SK-N-SH (cell line): ENCODE data around the gene CFAP43. TPM values are rescaled to one million over a fixed set of nuclear protein-coding genes. Genes with fewer than 3 reads are reported as not detected.

Experiments
- CTCF ChIA-PET: fragments of 300-600, 350-600 bp; formaldehyde crosslinking; extraction: SDS; loops from one replicate; lab custom pipeline; 2021; lab: Yijun Ruan, JAX
- POLR2A ChIA-PET: fragments of 350-600 bp; sonication (Branson Sonifier 250); formaldehyde crosslinking; extraction: SDS; loops from one replicate; lab custom pipeline; 2020; ENCODE audit warnings: antibody characterized with exemption, inconsistent platforms; lab: Yijun Ruan, JAX
- DNase-seq: peaks from one replicate; pipeline ENCODE4 v3.0.0; 2012
- H2AFZ ChIP-seq: fragments of 200-600 bp; sonication (generic); 2 replicates; pipeline ENCODE4 v1.8.1; 2016; ENCODE audit warnings: antibody characterized with exemption, mild to moderate bottlenecking, low read depth
- H3F3A ChIP-seq: fragments of 200-600 bp; sonication (generic); replicated peaks from 2 replicates; pipeline ENCODE3; 2016; ENCODE audit warnings: antibody characterized with exemption, mild to moderate bottlenecking; ENCODE audit not compliant: insufficient read depth
- H3K27ac ChIP-seq, 2 experiments: fragments of 200-500 bp in 1 of 2; fragments of 200-600 bp in 1 of 2; sonication (Bioruptor generic) in 1 of 2; sonication (generic), shearing (Covaris generic) in 1 of 2; 2 replicates each; pipeline versions ENCODE4 v1.5.1 to v1.6.1; 2014 to 2016; ENCODE audit warnings: low read depth in 2 of 2, inconsistent platforms in 1 of 2, low read length in 1 of 2, mild to moderate bottlenecking in 1 of 2, mixed read lengths in 1 of 2
- H3K27me3 ChIP-seq: fragments of 200-600 bp; sonication (generic), shearing (Covaris generic); 2 replicates; pipeline ENCODE4 v1.6.1; 2016; ENCODE audit warnings: mixed run types; ENCODE audit not compliant: insufficient read depth
- H3K36me3 ChIP-seq, 2 experiments: fragments of 200-500 bp in 1 of 2; fragments of 200-600 bp in 1 of 2; sonication (Bioruptor generic) in 1 of 2; sonication (generic) in 1 of 2; replicated peaks in 1 of 2; 2 replicates each; pipeline versions ENCODE3 to v1.5.1; 2014 to 2016; ENCODE audit warnings: low read length in 1 of 2, mild to moderate bottlenecking in 1 of 2; ENCODE audit not compliant: insufficient read depth in 2 of 2, control insufficient read depth in 1 of 2
- H3K4me1 ChIP-seq, 2 experiments: fragments of 200-500 bp in 1 of 2; fragments of 200-600 bp in 1 of 2; sonication (Bioruptor generic) in 1 of 2; sonication (generic), shearing (Covaris generic) in 1 of 2; 2 replicates each; pipeline versions ENCODE4 v1.5.1 to v1.6.1; 2014 to 2016; ENCODE audit warnings: low read depth in 1 of 2, low read length in 1 of 2, mixed run types in 1 of 2; ENCODE audit not compliant: insufficient read depth in 2 of 2, control insufficient read depth in 1 of 2
- H3K4me2 ChIP-seq: fragments of 200-600 bp; sonication (generic), shearing (Covaris generic); 2 replicates; pipeline ENCODE4 v1.6.1; 2017; ENCODE audit warnings: mixed run types
- H3K4me3 ChIP-seq, 2 experiments: fragments of 200-500 bp in 1 of 2; fragments of 200-600 bp in 1 of 2; sonication (Bioruptor generic) in 1 of 2; sonication (generic), shearing (Covaris generic) in 1 of 2; 2 replicates each; pipeline versions ENCODE4 v1.5.1 to v1.8.1; 2014 to 2016; ENCODE audit warnings: low read depth in 2 of 2, inconsistent platforms in 1 of 2, low read length in 1 of 2, mild to moderate bottlenecking in 1 of 2, mixed read lengths in 1 of 2, moderate library complexity in 1 of 2
- H3K79me2 ChIP-seq: fragments of 200-600 bp; sonication (generic); 2 replicates; pipeline ENCODE4 v1.8.1; 2017; ENCODE audit warnings: mild to moderate bottlenecking; ENCODE audit not compliant: insufficient read depth
- H3K9ac ChIP-seq: fragments of 200-600 bp; sonication (generic); 2 replicates; pipeline ENCODE4 v1.6.1; 2017; ENCODE audit warnings: mixed run types
- H3K9me2 ChIP-seq: fragments of 200-600 bp; sonication (generic); 2 replicates; pipeline ENCODE4 v1.6.1; 2017; ENCODE audit warnings: mixed run types
- H3K9me3 ChIP-seq: fragments of 200-600 bp; sonication (generic); 2 replicates; pipeline ENCODE4 v1.6.1; 2017; ENCODE audit warnings: mixed run types, mild to moderate bottlenecking, moderate library complexity
- H4K20me1 ChIP-seq: fragments of 200-600 bp; sonication (generic); 2 replicates; pipeline ENCODE4 v1.6.1; 2017; ENCODE audit warnings: mild to moderate bottlenecking, mixed run types; ENCODE audit not compliant: insufficient read depth
- CHD2 ChIP-seq: fragments of 150-350 bp; IDR thresholded peaks from 2 replicates; pipeline ENCODE4 v1.6.1; 2018; ENCODE audit warnings: low read length; ENCODE audit not compliant: partially characterized antibody
- EP300 ChIP-seq, 2 experiments: IDR thresholded peaks; 2 replicates each; pipeline versions ENCODE4 v1.4.0 to v1.6.1; 2012; ENCODE audit warnings: borderline replicate concordance in 1 of 2, low read depth in 1 of 2, low read length in 1 of 2
- EZH2phosphoT487 ChIP-seq: fragments of 200-600 bp; sonication (generic); IDR thresholded peaks from 2 replicates; pipeline ENCODE4 v1.6.1; 2017; ENCODE audit warnings: low read depth, mixed run types, mild to moderate bottlenecking, antibody characterized with exemption, moderate library complexity, borderline replicate concordance
- FOSL2 ChIP-seq: IDR thresholded peaks from 2 replicates; pipeline ENCODE4 v1.4.0; 2012; ENCODE audit warnings: low read depth, mild to moderate bottlenecking, moderate library complexity, borderline replicate concordance
- FOXJ3 ChIP-seq: sonication (generic); formaldehyde crosslinking; IDR thresholded peaks from 2 replicates; pipeline ENCODE4 v1.5.1; 2020; ENCODE audit warnings: mild to moderate bottlenecking, missing genetic modification reagents
- GABPA ChIP-seq: IDR thresholded peaks from 2 replicates; pipeline ENCODE4 v1.4.0; 2012; ENCODE audit warnings: low read depth, mild to moderate bottlenecking
- GATA2 ChIP-seq: sonication (generic); formaldehyde crosslinking; IDR thresholded peaks from 2 replicates; pipeline ENCODE4 v1.5.0; 2020; ENCODE audit warnings: mild to moderate bottlenecking, missing genetic modification reagents
- MAX ChIP-seq: IDR thresholded peaks from 2 replicates; pipeline ENCODE4 v1.4.0; 2012; ENCODE audit warnings: low read depth
- MEF2A ChIP-seq: IDR thresholded peaks from 2 replicates; pipeline ENCODE4 v1.4.0; 2012; ENCODE audit warnings: low read depth, borderline replicate concordance
- NFIC ChIP-seq: IDR thresholded peaks from 2 replicates; pipeline ENCODE4 v1.4.0; 2012; ENCODE audit warnings: borderline replicate concordance
- NRF1 ChIP-seq: IDR thresholded peaks from 2 replicates; pipeline ENCODE4 v1.6.1; 2012; ENCODE audit warnings: low read depth, mild to moderate bottlenecking, low read length
- RCOR1 ChIP-seq: fragments of 150-350 bp; IDR thresholded peaks from 2 replicates; pipeline ENCODE4 v1.6.1; 2017; ENCODE audit warnings: antibody characterized with exemption, low read length
- RXRA ChIP-seq: IDR thresholded peaks from 2 replicates; pipeline ENCODE4 v1.4.0; 2012; ENCODE audit warnings: low read depth, mild to moderate bottlenecking, borderline replicate concordance
- SMC3 ChIP-seq: IDR thresholded peaks from 2 replicates; pipeline ENCODE4 v1.6.1; 2012; ENCODE audit warnings: low read depth, low read length, improper control_type of control experiment
- TAF1 ChIP-seq: IDR thresholded peaks from 2 replicates; pipeline ENCODE4 v1.6.1; 2012; ENCODE audit warnings: low read depth, mild to moderate bottlenecking, low read length, moderate library complexity, borderline replicate concordance
- TEAD4 ChIP-seq: IDR thresholded peaks from 2 replicates; pipeline ENCODE4 v1.4.0; 2012; ENCODE audit warnings: mild to moderate bottlenecking, borderline replicate concordance; ENCODE audit not compliant: insufficient read depth
- USF1 ChIP-seq: IDR thresholded peaks from 2 replicates; pipeline ENCODE4 v1.4.0; 2012; ENCODE audit warnings: low read depth, borderline replicate concordance
- USF2 ChIP-seq: fragments of 150-350 bp; IDR thresholded peaks from 2 replicates; pipeline ENCODE4 v1.6.1; 2017; ENCODE audit warnings: antibody characterized with exemption, low read length, low read depth, borderline replicate concordance
- ZBTB33 ChIP-seq: IDR thresholded peaks from 2 replicates; pipeline ENCODE4 v1.4.0; 2012; ENCODE audit warnings: low read depth, borderline replicate concordance
- WGBS: methylation state at CpG from one replicate; pipeline ENCODE4 v1.1.6; 2017; ENCODE audit warnings: low lambda C conversion rate; 5-methylcytosine and 5-hydroxymethylcytosine counted together
- polyA plus RNA-seq, 3 experiments: library from polyadenylated mRNA; depleted of rRNA; stranded (reverse); fragments of >200 nt; gene quantifications; 2 replicates each; pipeline ENCODE4 v1.2.3, GENCODE V29; 2012

CFAP43 gene
- polyA plus RNA-seq, 1 of the 3 experiments (the other 2 are of a cell fraction): 0.35 TPM

GRCh38 chr10:104209575-104210198 is 22.5 kb downstream of the CFAP43 start (continued):
- TF ChIP-seq ZBTB33 (no peak), FOSL2 (no peak), EP300 (IDR thresholded peaks at IDR 0.05; ENCODE audit: borderline replicate concordance in 1 of 2, low read depth in 1 of 2, low read length in 1 of 2) (no peak), RXRA (no peak), EZH2phosphoT487 (no peak), MEF2A (no peak), NRF1 (no peak), MAX (no peak), GATA2 (CRISPR knock-in tag) (no peak)

- TF ChIP-seq USF2 (no peak), TAF1 (no peak), NFIC (no peak)
- POLR2A ChIA-PET: no interaction called here
- WGBS: 28% methylated on average over 3 of the region's 3 CpGs
- no peak overlapping the region for H3K4me3 ChIP-seq
- no peak overlapping the region for H3K4me2 ChIP-seq
- no peaks in the 10 kb centered on the region; the same call in 1 of the 2 replicates for H3K27me3 ChIP-seq
- CTCF ChIA-PET: interaction anchor here (1.0 kb wide), 1 partner anchor 86 kb away, joined by 3 read pairs; no protein-coding TSS in a partner anchor
- H2AFZ ChIP-seq: peak overlapping the region; percentile 11; the same call in 1 of the 2 replicates
- no peaks in the 10 kb centered on the region for H3K9me3 ChIP-seq
- no peaks in the 10 kb centered on the region for H4K20me1 ChIP-seq
- no peaks in the 10 kb centered on the region; a peak in 2 of 4 replicates for H3K4me1 ChIP-seq
- no peaks in the 10 kb centered on the region for H3K36me3 ChIP-seq
- H3F3A ChIP-seq: no peaks in the 10 kb centered on the region
- H3K9me2 ChIP-seq: no peaks in the 10 kb centered on the region
- no peaks in the 10 kb centered on the region for H3K79me2 ChIP-seq
- no peak overlapping the region for H3K27ac ChIP-seq
- H3K9ac ChIP-seq: no peak overlapping the region
- no peak for DNase-seq
Measured at GRCh38 chr10:104208730-104209129, 23.4 kb downstream of the CFAP43 start.

- Histone ChIP-seq H2AFZ (no peak overlapping the region), H3K4me2 (no peak overlapping the region), H3K79me2 (no peaks in the 10 kb centered on the region), H3K36me3 (no peaks in the 10 kb centered on the region), H3F3A (no peaks in the 10 kb centered on the region), H3K27me3 (no peaks in the 10 kb centered on the region), H3K27ac (no peak overlapping the region), H3K4me1 (no peaks in the 10 kb centered on the region; a peak in 1 of 4 replicates), H3K4me3 (no peak overlapping the region), H4K20me1 (no peaks in the 10 kb centered on the region), H3K9ac (no peak overlapping the region), H3K9me2 (no peaks in the 10 kb centered on the region), H3K9me3 (no peaks in the 10 kb centered on the region)
- CTCF ChIA-PET: no interaction called here
- TF ChIP-seq SMC3: no peak
- TF ChIP-seq EZH2phosphoT487: no peak
- TF ChIP-seq CHD2: no peak
- no peak for TF ChIP-seq USF1
- TF ChIP-seq RCOR1: no peak
- TF ChIP-seq FOXJ3 (CRISPR knock-in tag): no peak
- no peak for TF ChIP-seq TEAD4
- TF ChIP-seq GABPA: no peak
- TF ChIP-seq ZBTB33: no peak
- WGBS: 70% methylated on average over 2 of the region's 2 CpGs
- no peak for DNase-seq
- POLR2A ChIA-PET: no interaction called here
Measured at GRCh38 chr10:104202231-104202630, 29.9 kb downstream of the CFAP43 start.
